ENCODE measurements around the gene NDC80. TPM values are rescaled to one million over a fixed set of nuclear protein-coding genes. Genes with fewer than 3 reads are reported as not detected.
"Not testable (repeated sequence)": the region's sequence is repeated elsewhere in the genome, so short reads cannot be mapped to it uniquely, and the experiment has no call there.

Gene NDC80
- polyA plus RNA-seq, 2 donors: 7.3 to 9.1 TPM

DNA sequence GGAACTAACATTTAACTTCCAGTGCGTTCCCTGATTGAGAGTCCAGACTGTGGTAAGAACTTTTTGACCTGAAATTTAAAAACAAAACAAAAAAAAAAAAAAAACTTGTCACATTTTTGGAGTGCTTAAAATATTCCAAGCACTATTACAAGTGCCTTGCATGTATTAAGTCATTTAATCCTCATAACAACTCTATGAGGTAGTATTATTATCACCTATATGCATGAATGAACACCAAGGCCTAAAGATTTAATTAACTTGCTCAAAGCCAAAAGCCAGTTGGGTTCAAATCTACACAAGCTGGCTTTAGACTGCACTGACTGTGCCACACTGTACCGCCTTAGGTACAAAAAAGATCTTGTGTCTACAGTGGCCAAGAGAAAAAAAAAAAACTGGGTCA is 35.3 kb upstream of the NDC80 start:
- Histone ChIP-seq H3K9me3 (ENCODE audit: control insufficient read depth in 2 of 2, insufficient read depth in 1 of 2, low read depth in 1 of 2, low read length in 1 of 2) (no peaks in the 10 kb centered on the region), H3K4me3 (ENCODE audit: low read depth in 1 of 2, low read length in 2 of 2) (no peak overlapping the region), H3K27me3 (ENCODE audit: control insufficient read depth in 1 of 2, insufficient read depth in 2 of 2, low read length in 2 of 2) (no peaks in the 10 kb centered on the region), H3K27ac (ENCODE audit: low read depth in 2 of 2, low read length in 1 of 2) (no peak overlapping the region), H3K4me1 (ENCODE audit: control insufficient read depth in 2 of 2, insufficient read depth in 2 of 2, low read length in 1 of 2) (no peaks in the 10 kb centered on the region), H3K36me3 (ENCODE audit: control insufficient read depth in 2 of 2, insufficient read depth in 2 of 2, low read length in 1 of 2) (peaks cover 0 to 4% of the 10 kb centered on the region in 2 donors)
- WGBS, 2 donors: 67 to 72% methylated on average over 2 of the region's 2 CpGs

DNA sequence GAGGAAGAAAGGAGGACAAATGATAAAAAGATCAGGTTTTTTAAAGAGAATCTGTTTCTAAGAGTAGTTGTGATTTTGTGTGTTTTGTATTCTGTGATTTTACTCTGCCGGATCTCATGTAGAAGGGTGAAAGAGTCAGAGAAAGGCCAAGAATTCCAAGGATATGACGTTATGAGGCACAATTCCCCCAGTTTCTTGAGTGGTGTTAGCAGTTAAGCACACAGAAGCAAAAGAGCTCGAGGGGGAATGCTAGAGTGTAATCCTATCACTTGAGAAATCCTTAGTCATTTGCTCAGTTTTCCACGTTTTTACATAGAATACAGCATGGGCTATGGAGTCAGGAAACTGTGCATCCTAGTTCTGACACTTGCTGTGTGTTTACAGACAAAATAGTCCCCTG is 34.9 kb upstream of the NDC80 start:
- H3K9me3 ChIP-seq (ENCODE audit: control insufficient read depth in 2 of 2, insufficient read depth in 1 of 2, low read depth in 1 of 2, low read length in 1 of 2): no peaks in the 10 kb centered on the region
- no peak overlapping the region for H3K27ac ChIP-seq (ENCODE audit: low read depth in 2 of 2, low read length in 1 of 2)
- no peaks in the 10 kb centered on the region for H3K27me3 ChIP-seq (ENCODE audit: control insufficient read depth in 1 of 2, insufficient read depth in 2 of 2, low read length in 2 of 2)
- WGBS, 2 donors: 70 to 72% methylated on average over 4 of the region's 4 CpGs
- no peak overlapping the region for H3K4me3 ChIP-seq (ENCODE audit: low read depth in 1 of 2, low read length in 2 of 2)
- H3K4me1 ChIP-seq (ENCODE audit: control insufficient read depth in 2 of 2, insufficient read depth in 2 of 2, low read length in 1 of 2): no peaks in the 10 kb centered on the region
- peaks cover 0 to 4% of the 10 kb centered on the region in 2 donors for H3K36me3 ChIP-seq (ENCODE audit: control insufficient read depth in 2 of 2, insufficient read depth in 2 of 2, low read length in 1 of 2)

DNA sequence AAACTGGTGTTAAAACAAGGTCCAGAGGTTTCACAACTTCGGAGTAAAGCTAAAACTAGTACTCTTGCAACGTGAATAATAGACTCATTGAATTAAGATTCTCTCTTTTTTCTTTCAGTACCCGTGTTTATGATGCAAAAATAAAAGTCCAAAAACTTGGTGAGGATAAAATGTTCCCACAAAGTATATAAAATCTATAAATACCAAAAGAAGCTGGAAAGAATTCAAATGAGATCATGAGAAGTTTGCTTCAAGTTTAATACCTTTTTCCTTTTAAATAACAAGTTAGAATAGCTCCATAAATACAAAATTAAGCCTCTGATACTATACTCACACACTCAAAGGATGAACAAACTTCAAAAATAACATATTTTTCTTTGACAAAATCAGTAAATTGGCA is 34.1 kb upstream of the NDC80 start:
- Histone ChIP-seq H3K27ac (ENCODE audit: low read depth in 2 of 2, low read length in 1 of 2) (no peak overlapping the region), H3K27me3 (ENCODE audit: control insufficient read depth in 1 of 2, insufficient read depth in 2 of 2, low read length in 2 of 2) (no peaks in the 10 kb centered on the region), H3K9me3 (ENCODE audit: control insufficient read depth in 2 of 2, insufficient read depth in 1 of 2, low read depth in 1 of 2, low read length in 1 of 2) (no peaks in the 10 kb centered on the region), H3K36me3 (ENCODE audit: control insufficient read depth in 2 of 2, insufficient read depth in 2 of 2, low read length in 1 of 2) (peaks cover 0 to 4% of the 10 kb centered on the region in 2 donors), H3K4me3 (ENCODE audit: low read depth in 1 of 2, low read length in 2 of 2) (no peak overlapping the region), H3K4me1 (ENCODE audit: control insufficient read depth in 2 of 2, insufficient read depth in 2 of 2, low read length in 1 of 2) (no peaks in the 10 kb centered on the region)
- WGBS, 2 donors: 48 to 51% methylated on average over 3 of the region's 3 CpGs

DNA sequence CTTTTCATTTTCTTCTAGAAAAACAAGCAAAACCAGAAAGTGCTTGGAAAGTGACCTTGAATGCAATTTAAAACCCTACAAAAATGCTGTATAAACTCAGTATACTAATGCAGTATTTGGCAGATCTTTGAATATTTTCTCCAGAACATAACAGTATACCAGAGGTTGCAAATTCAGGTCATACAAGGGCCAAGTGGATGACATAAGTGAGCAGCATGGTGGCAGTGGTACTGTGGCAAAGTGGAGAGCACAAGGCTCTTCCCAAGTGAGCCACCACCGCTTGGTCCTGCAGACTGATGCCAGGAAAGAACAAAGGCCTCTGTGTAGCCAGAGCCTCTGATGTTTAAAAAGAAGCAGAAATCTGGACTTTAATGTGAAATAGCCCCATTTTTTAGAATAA is 33.1 kb upstream of the NDC80 start:
- Histone ChIP-seq H3K36me3 (ENCODE audit: control insufficient read depth in 2 of 2, insufficient read depth in 2 of 2, low read length in 1 of 2) (peaks cover 0 to 4% of the 10 kb centered on the region in 2 donors), H3K27me3 (ENCODE audit: control insufficient read depth in 1 of 2, insufficient read depth in 2 of 2, low read length in 2 of 2) (no peaks in the 10 kb centered on the region), H3K27ac (ENCODE audit: low read depth in 2 of 2, low read length in 1 of 2) (no peak overlapping the region), H3K9me3 (ENCODE audit: control insufficient read depth in 2 of 2, insufficient read depth in 1 of 2, low read depth in 1 of 2, low read length in 1 of 2) (no peaks in the 10 kb centered on the region), H3K4me1 (ENCODE audit: control insufficient read depth in 2 of 2, insufficient read depth in 2 of 2, low read length in 1 of 2) (no peaks in the 10 kb centered on the region), H3K4me3 (ENCODE audit: low read depth in 1 of 2, low read length in 2 of 2) (no peak overlapping the region)
- 84 to 88% methylated on average over 1 of the region's 1 CpG for WGBS, 2 donors

DNA sequence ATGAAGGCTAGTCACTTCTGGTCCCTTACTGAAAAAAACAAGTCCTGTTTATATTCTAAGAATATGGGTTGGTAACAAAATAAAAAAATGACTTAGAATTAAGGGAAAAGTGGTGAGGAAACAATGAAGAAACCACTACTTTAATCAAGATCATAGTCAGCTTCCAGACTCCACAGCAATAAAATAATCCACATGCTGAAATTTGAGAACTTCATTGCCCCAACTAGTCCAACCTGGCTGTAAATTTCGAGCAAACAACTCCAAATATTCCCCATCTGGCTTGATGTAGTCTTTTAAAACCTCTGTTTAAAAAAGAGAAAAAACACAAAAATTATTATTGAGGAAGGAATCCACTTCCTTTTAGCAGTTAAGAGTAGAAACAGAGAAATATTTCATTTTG is 32.5 kb upstream of the NDC80 start:
- H3K27ac ChIP-seq (ENCODE audit: low read depth in 2 of 2, low read length in 1 of 2): no peak overlapping the region
- H3K4me1 ChIP-seq (ENCODE audit: control insufficient read depth in 2 of 2, insufficient read depth in 2 of 2, low read length in 1 of 2): no peaks in the 10 kb centered on the region
- no peaks in the 10 kb centered on the region for H3K9me3 ChIP-seq (ENCODE audit: control insufficient read depth in 2 of 2, insufficient read depth in 1 of 2, low read depth in 1 of 2, low read length in 1 of 2)
- H3K27me3 ChIP-seq (ENCODE audit: control insufficient read depth in 1 of 2, insufficient read depth in 2 of 2, low read length in 2 of 2): no peaks in the 10 kb centered on the region
- H3K4me3 ChIP-seq (ENCODE audit: low read depth in 1 of 2, low read length in 2 of 2): no peak overlapping the region
- WGBS, 2 donors: 53 to 54% methylated on average over 1 of the region's 1 CpG
- H3K36me3 ChIP-seq (ENCODE audit: control insufficient read depth in 2 of 2, insufficient read depth in 2 of 2, low read length in 1 of 2): peaks cover 0 to 4% of the 10 kb centered on the region in 2 donors

DNA sequence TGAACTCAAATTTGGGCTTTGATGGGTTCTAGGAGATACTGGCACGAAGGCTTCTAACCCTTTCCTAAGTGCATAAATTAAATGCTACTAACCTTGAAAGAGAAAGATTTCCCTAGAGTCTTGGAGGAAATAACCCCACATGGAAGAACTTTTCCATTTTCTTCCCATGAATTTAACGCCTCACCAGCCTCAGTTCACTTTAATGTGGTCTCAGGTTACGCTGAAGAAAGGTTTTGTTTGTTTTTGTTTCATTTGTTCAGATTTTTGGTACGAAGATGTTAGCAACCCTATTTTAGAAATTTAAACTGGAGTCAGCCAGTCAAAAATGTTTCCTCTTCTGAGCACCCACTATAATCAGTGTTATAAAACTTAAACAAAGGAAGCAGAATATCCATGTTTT is 30.8 kb upstream of the NDC80 start:
- Histone ChIP-seq H3K4me1 (ENCODE audit: control insufficient read depth in 2 of 2, insufficient read depth in 2 of 2, low read length in 1 of 2) (no peaks in the 10 kb centered on the region), H3K4me3 (ENCODE audit: low read depth in 1 of 2, low read length in 2 of 2) (no peak overlapping the region), H3K27ac (ENCODE audit: low read depth in 2 of 2, low read length in 1 of 2) (no peak overlapping the region), H3K27me3 (ENCODE audit: control insufficient read depth in 1 of 2, insufficient read depth in 2 of 2, low read length in 2 of 2) (no peaks in the 10 kb centered on the region), H3K36me3 (ENCODE audit: control insufficient read depth in 2 of 2, insufficient read depth in 2 of 2, low read length in 1 of 2) (peaks cover 0 to 2% of the 10 kb centered on the region in 2 donors), H3K9me3 (ENCODE audit: control insufficient read depth in 2 of 2, insufficient read depth in 1 of 2, low read depth in 1 of 2, low read length in 1 of 2) (no peaks in the 10 kb centered on the region)
- 79 to 85% methylated on average over 4 of the region's 4 CpGs for WGBS, 2 donors

DNA sequence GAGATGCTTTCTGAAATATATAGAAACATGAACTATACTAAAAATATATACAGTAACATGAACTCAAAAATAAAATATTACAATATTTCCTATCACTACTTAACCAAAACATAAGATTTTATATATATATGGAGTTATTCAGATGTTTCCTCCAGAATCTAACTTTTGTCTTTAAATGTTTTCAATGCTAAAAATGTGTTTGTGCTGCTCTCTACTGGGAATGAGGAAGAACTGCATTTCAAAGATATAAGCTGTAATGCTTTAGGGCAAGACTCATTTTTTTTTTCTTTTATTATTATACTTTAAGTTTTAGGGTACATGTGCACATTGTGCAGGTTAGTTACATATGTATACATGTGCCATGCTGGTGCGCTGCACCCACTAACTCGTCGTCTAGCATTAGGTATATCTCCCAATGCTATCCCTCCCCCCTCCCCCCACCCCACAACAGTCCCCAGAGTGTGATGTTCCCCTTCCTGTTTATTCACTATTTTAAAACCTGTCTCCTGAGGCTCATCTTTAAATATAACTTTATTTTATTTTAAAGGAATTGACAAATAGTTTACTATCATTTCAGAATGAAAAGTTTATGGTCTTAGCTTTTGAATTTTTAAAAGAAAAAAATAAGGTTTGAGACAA is 29.3 kb upstream of the NDC80 start:
- WGBS, 2 donors: no CpG with 5 or more reads among the region's 3 CpGs
- not testable (repeated sequence) for H3K36me3 ChIP-seq (ENCODE audit: control insufficient read depth in 2 of 2, insufficient read depth in 2 of 2, low read length in 1 of 2); H3K27me3 ChIP-seq (ENCODE audit: control insufficient read depth in 1 of 2, insufficient read depth in 2 of 2, low read length in 2 of 2); H3K9me3 ChIP-seq (ENCODE audit: control insufficient read depth in 2 of 2, insufficient read depth in 1 of 2, low read depth in 1 of 2, low read length in 1 of 2); H3K27ac ChIP-seq (ENCODE audit: low read depth in 2 of 2, low read length in 1 of 2); H3K4me3 ChIP-seq (ENCODE audit: low read depth in 1 of 2, low read length in 2 of 2); H3K4me1 ChIP-seq (ENCODE audit: control insufficient read depth in 2 of 2, insufficient read depth in 2 of 2, low read length in 1 of 2)

DNA sequence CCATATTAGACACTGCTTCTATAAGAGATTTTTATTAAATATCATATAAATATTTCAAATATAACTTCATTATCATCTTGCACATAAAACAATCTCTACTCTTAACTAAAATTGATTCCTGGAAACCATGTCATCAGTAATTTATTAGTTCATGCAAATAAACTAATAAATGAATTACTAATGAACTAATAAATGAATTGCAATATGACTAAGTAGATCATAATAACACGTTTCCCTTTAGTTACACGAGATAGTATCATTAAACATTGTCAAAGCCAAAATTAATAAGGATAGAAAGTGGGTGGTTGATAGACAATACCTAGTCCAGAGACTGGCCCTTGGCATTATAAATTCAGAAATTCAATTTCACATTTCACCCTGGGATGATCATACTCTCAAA is 26.2 kb upstream of the NDC80 start:
- Histone ChIP-seq H3K36me3 (ENCODE audit: control insufficient read depth in 2 of 2, insufficient read depth in 2 of 2, low read length in 1 of 2) (no peaks in the 10 kb centered on the region), H3K27me3 (ENCODE audit: control insufficient read depth in 1 of 2, insufficient read depth in 2 of 2, low read length in 2 of 2) (no peaks in the 10 kb centered on the region), H3K27ac (ENCODE audit: low read depth in 2 of 2, low read length in 1 of 2) (no peak overlapping the region), H3K4me3 (ENCODE audit: low read depth in 1 of 2, low read length in 2 of 2) (no peak overlapping the region), H3K4me1 (ENCODE audit: control insufficient read depth in 2 of 2, insufficient read depth in 2 of 2, low read length in 1 of 2) (no peaks in the 10 kb centered on the region), H3K9me3 (ENCODE audit: control insufficient read depth in 2 of 2, insufficient read depth in 1 of 2, low read depth in 1 of 2, low read length in 1 of 2) (no peaks in the 10 kb centered on the region)
- 56 to 62% methylated on average over 2 of the region's 2 CpGs for WGBS, 2 donors

DNA sequence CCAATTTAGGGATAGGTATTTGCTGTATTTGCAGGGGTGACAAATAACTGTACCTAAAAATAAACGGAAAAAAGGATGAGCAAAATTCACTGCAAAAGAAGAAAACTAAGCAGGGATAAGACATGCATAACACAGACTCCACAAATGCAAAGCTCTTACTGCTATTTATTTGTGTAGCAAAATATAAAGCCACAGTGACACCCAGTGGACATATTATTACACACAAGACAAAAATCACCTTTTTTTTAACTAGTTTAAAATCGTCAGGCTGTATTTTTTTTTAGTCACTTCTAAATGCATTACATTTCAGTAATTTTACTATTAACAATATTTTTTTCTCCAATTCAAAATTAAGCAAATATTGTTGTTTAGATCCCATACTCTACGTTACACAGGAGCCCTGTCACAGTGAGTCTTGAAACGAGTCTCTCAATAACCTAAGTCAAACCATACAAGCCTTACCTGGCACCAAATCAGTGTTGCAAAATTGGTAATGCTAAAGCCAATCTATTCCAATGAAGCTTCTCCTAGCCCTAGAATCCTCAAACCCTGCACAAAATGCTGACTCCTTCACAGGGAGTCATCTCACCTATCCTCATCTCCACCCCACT is 23.8 kb upstream of the NDC80 start:
- Histone ChIP-seq H3K27me3 (ENCODE audit: control insufficient read depth in 1 of 2, insufficient read depth in 2 of 2, low read length in 2 of 2) (no peaks in the 10 kb centered on the region), H3K27ac (ENCODE audit: low read depth in 2 of 2, low read length in 1 of 2) (no peak overlapping the region), H3K4me1 (ENCODE audit: control insufficient read depth in 2 of 2, insufficient read depth in 2 of 2, low read length in 1 of 2) (no peaks in the 10 kb centered on the region), H3K9me3 (ENCODE audit: control insufficient read depth in 2 of 2, insufficient read depth in 1 of 2, low read depth in 1 of 2, low read length in 1 of 2) (no peaks in the 10 kb centered on the region), H3K36me3 (ENCODE audit: control insufficient read depth in 2 of 2, insufficient read depth in 2 of 2, low read length in 1 of 2) (no peaks in the 10 kb centered on the region), H3K4me3 (ENCODE audit: low read depth in 1 of 2, low read length in 2 of 2) (no peak overlapping the region)
- 49 to 53% methylated on average over 4 of the region's 4 CpGs for WGBS, 2 donors

DNA sequence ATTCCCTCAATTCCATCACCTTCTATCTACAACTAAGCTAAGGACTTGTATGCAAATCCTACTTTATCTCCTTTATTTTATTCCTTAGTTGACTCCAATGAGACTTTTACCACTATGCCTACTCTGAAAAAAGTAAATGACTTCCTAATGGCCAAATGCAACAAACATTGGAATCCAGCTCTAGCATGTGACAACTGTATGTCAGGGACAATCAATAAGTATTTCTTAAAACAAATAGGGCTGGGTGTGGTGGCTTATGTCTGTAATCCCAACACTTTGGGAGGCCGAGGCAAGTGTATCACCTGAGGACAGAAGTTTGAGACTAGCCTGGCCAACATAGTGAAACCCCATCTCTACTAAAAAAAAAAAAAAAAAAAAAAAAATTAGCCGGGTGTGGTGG is 21.9 kb upstream of the NDC80 start:
- H3K36me3 ChIP-seq (ENCODE audit: control insufficient read depth in 2 of 2, insufficient read depth in 2 of 2, low read length in 1 of 2): no peaks in the 10 kb centered on the region
- H3K9me3 ChIP-seq (ENCODE audit: control insufficient read depth in 2 of 2, insufficient read depth in 1 of 2, low read depth in 1 of 2, low read length in 1 of 2): no peaks in the 10 kb centered on the region
- H3K4me3 ChIP-seq (ENCODE audit: low read depth in 1 of 2, low read length in 2 of 2): no peak overlapping the region
- H3K4me1 ChIP-seq (ENCODE audit: control insufficient read depth in 2 of 2, insufficient read depth in 2 of 2, low read length in 1 of 2): no peaks in the 10 kb centered on the region
- H3K27me3 ChIP-seq (ENCODE audit: control insufficient read depth in 1 of 2, insufficient read depth in 2 of 2, low read length in 2 of 2): no peaks in the 10 kb centered on the region
- 68 to 94% methylated on average over 2 of the region's 2 CpGs for WGBS, 2 donors
- H3K27ac ChIP-seq (ENCODE audit: low read depth in 2 of 2, low read length in 1 of 2): no peak overlapping the region

All from esophagus (tissue), 2 donors.